ENCODE results near the gene CD300E. TPM values are rescaled to one million over a fixed set of nuclear protein-coding genes. Genes with fewer than 3 reads are reported as not detected.

The CD300E gene
- total and polyA plus RNA-seq, 2 of the 13 experiments (the other 11 are each of a cell fraction or from before 2014, with no cell fraction given): not detected

GRCh38 chr17:74671031-74671771, 47.7 kb upstream of the CD300E start (continued):
- peak; percentile 100 for TF ChIP-seq CBX5 (CRISPR knock-in tag; IDR thresholded peaks at IDR 0.05; ENCODE audit: borderline replicate concordance)
- TF ChIP-seq NFE2L2 (IDR thresholded peaks at IDR 0.05; ENCODE audit: low read length): no peak
- peak; percentile 87 for TF ChIP-seq ZNF644 (CRISPR knock-in tag; IDR thresholded peaks at IDR 0.05; ENCODE audit: low read depth)
- peak; percentile 100 for TF ChIP-seq ZNF580 (CRISPR knock-in tag; IDR thresholded peaks at IDR 0.05; ENCODE audit: borderline replicate concordance, low read depth)
- peak; percentile 100 for TF ChIP-seq ZNF451 (CRISPR knock-in tag; IDR thresholded peaks at IDR 0.05)
- peak; percentile 100 for TF ChIP-seq MXD3 (CRISPR knock-in tag; IDR thresholded peaks at IDR 0.05)
- peak; percentile 100 for TF ChIP-seq RNF219 (CRISPR knock-in tag; IDR thresholded peaks at IDR 0.05)
- TF ChIP-seq NR3C1 (CRISPR knock-in tag; IDR thresholded peaks at IDR 0.05): peak; percentile 96
- peak; percentile 100 for TF ChIP-seq BRCA1 (CRISPR knock-in tag; IDR thresholded peaks at IDR 0.05)
- TF ChIP-seq HIC2 (CRISPR knock-in tag; IDR thresholded peaks at IDR 0.05; ENCODE audit: low read depth): peak; percentile 96
- peak; percentile 99 for TF ChIP-seq ZFP1 (CRISPR knock-in tag; IDR thresholded peaks at IDR 0.05)
- TF ChIP-seq ZNF891 (CRISPR knock-in tag; IDR thresholded peaks at IDR 0.05): peak; percentile 100
- peak; percentile 63 for TF ChIP-seq CBX1 (IDR thresholded peaks at IDR 0.05; ENCODE audit: low read depth)
- peak; percentile 98 for TF ChIP-seq ZNF101 (CRISPR knock-in tag; IDR thresholded peaks at IDR 0.05; ENCODE audit: borderline replicate concordance, low read depth)
- peak; percentile 99 for TF ChIP-seq ZNF569 (CRISPR knock-in tag; IDR thresholded peaks at IDR 0.05; ENCODE audit: borderline replicate concordance)
- no peak for TF ChIP-seq ZBTB40 (IDR thresholded peaks at IDR 0.05)
- peak; percentile 98 for TF ChIP-seq ZBTB40 (CRISPR knock-in tag; IDR thresholded peaks at IDR 0.05)

Data from HepG2 (cell line).